HepG2 (cell line): ENCODE results near the gene CYP26B1. TPM values are rescaled to one million over a fixed set of nuclear protein-coding genes. Genes with fewer than 3 reads are reported as not detected.

Experiments used
- ATAC-seq: fragments of 200-7000 bp; cut with Tn5 transposase; 3 replicates; pipeline ENCODE4 v1.9.1; 2020; ENCODE audit warnings: mild to moderate bottlenecking, moderate library complexity
- BruUV-seq: library from RNA; stranded (reverse); fragments of 400-500 nt; replicated peaks from 2 replicates; lab custom pipeline; 2021; lab: Mats Ljungman, UMichigan
- CTCF ChIA-PET: fragments of 300-600 bp; formaldehyde crosslinking; extraction: SDS; loops from one replicate; lab custom pipeline; 2021; ENCODE audit warnings: low total read pairs, inconsistent platforms, low intra/inter-chr PET ratio; lab: Yijun Ruan, JAX
- POLR2A ChIA-PET: fragments of 350-600 bp; sonication (Branson Sonifier 250); formaldehyde crosslinking; loops from one replicate; lab custom pipeline; 2020; ENCODE audit warnings: antibody characterized with exemption, inconsistent platforms; lab: Yijun Ruan, JAX
- DNase-seq: peaks from one replicate; pipeline ENCODE4 v3.0.0-alpha.2; 2015; ENCODE audit warnings: low spot score
- FAIRE-seq: peaks from 3 replicates; lab custom pipeline; 2011; peaks lifted over from hg19 to GRCh38; lab: Jason Lieb, UNC
- H2AFZ ChIP-seq: one replicate; pipeline ENCODE4 v1.6.1; 2011; ENCODE audit warnings: low read length, inconsistent platforms
- H3K27ac ChIP-seq: fragments of 300-600 bp; 3 replicates; pipeline ENCODE4 v1.8.0; 2011; ENCODE audit warnings: mixed run types, mild to moderate bottlenecking, mixed read lengths, low read length, inconsistent platforms; ENCODE audit not compliant: insufficient read depth; ENCODE audit errors: extremely low read length
- H3K27me3 ChIP-seq, 2 experiments: fragments of 200-600 bp in 1 of 2; 2 replicates in 1 of 2; 3 replicates in 1 of 2; pipeline versions ENCODE4 v1.6.0 to v1.8.0; 2011; ENCODE audit warnings: low read length in 2 of 2, mild to moderate bottlenecking in 2 of 2, moderate library complexity in 2 of 2, inconsistent platforms in 1 of 2; ENCODE audit not compliant: insufficient read depth in 2 of 2, control insufficient read depth in 1 of 2
- H3K36me3 ChIP-seq, 2 experiments: fragments of 200-600 bp in 1 of 2; replicated peaks in 1 of 2; 2 replicates in 1 of 2; 3 replicates in 1 of 2; pipeline versions ENCODE4 v1.5.1 to v1.8.0; 2011; ENCODE audit warnings: low read length in 2 of 2, inconsistent platforms in 1 of 2; ENCODE audit not compliant: insufficient read depth in 2 of 2, control insufficient read depth in 1 of 2
- H3K4me1 ChIP-seq: 2 replicates; pipeline ENCODE4 v1.5.1; 2012; ENCODE audit warnings: low read length, inconsistent platforms; ENCODE audit not compliant: insufficient read depth
- H3K4me2 ChIP-seq: 2 replicates; pipeline ENCODE4 v1.6.0; 2011; ENCODE audit warnings: low read depth, low read length, inconsistent platforms
- H3K4me3 ChIP-seq, 3 experiments: fragments of 200-600 bp in 1 of 3; sonication (generic), shearing (Covaris generic) in 1 of 3; replicated peaks in 1 of 3; 2 replicates each; pipeline ENCODE4 v1.5.1; 2011 to 2016; ENCODE audit warnings: low read length in 3 of 3, inconsistent platforms in 2 of 3, low read depth in 2 of 3, mild to moderate bottlenecking in 2 of 3, control low read depth in 1 of 3, mixed read lengths in 1 of 3; ENCODE audit not compliant: insufficient read depth in 1 of 3
- H3K79me2 ChIP-seq: one replicate; pipeline ENCODE4 v1.6.1; 2011; ENCODE audit warnings: low read length, inconsistent platforms; ENCODE audit not compliant: insufficient read depth
- H3K9ac ChIP-seq: 2 replicates; pipeline ENCODE4 v1.6.0; 2011; ENCODE audit warnings: mild to moderate bottlenecking, low read depth, low read length, inconsistent platforms; ENCODE audit not compliant: insufficient read depth
- H3K9me3 ChIP-seq: 2 replicates; pipeline ENCODE4 v1.5.1; 2012; ENCODE audit warnings: mild to moderate bottlenecking, low read length
- H4K20me1 ChIP-seq: 2 replicates; pipeline ENCODE4 v1.6.0; 2011; ENCODE audit warnings: inconsistent platforms, mild to moderate bottlenecking, low read length, moderate library complexity; ENCODE audit not compliant: insufficient read depth
- MATR3 ChIP-seq: sonication (generic); formaldehyde crosslinking; IDR thresholded peaks from 2 replicates; pipeline ENCODE4 v1.4.0; 2020; ENCODE audit warnings: missing genetic modification reagents
- NAIF1 ChIP-seq: sonication (generic); formaldehyde crosslinking; IDR thresholded peaks from 2 replicates; pipeline ENCODE4 v1.5.0; 2020; ENCODE audit warnings: mild to moderate bottlenecking, missing genetic modification reagents, borderline replicate concordance
- POLR2A ChIP-seq, 2 experiments: IDR thresholded peaks; 2 replicates each; pipeline ENCODE4 v1.6.1; 2011; ENCODE audit warnings: low read depth in 2 of 2, low read length in 2 of 2, mild to moderate bottlenecking in 1 of 2, moderate library complexity in 1 of 2; ENCODE audit not compliant: insufficient read depth in 1 of 2
- SOX6 ChIP-seq, 2 experiments: fragments of 450-650 bp in 1 of 2; sonication (generic) in 1 of 2; formaldehyde crosslinking in 1 of 2; IDR thresholded peaks; 2 replicates each; pipeline versions ENCODE4 v1.4.0 to v1.6.1; 2017 to 2020; ENCODE audit warnings: antibody characterized with exemption in 1 of 2, mild to moderate bottlenecking in 1 of 2, missing genetic modification reagents in 1 of 2
- ZNF138 ChIP-seq: sonication (generic); formaldehyde crosslinking; IDR thresholded peaks from 2 replicates; pipeline ENCODE4 v1.5.0; 2020; ENCODE audit warnings: mild to moderate bottlenecking, low read depth, missing genetic modification reagents
- ZNF232 ChIP-seq: sonication (generic); formaldehyde crosslinking; IDR thresholded peaks from 2 replicates; pipeline ENCODE4 v1.4.0; 2020; ENCODE audit warnings: missing genetic modification reagents, borderline replicate concordance
- ZNF570 ChIP-seq: sonication (generic); formaldehyde crosslinking; IDR thresholded peaks from 2 replicates; pipeline ENCODE4 v1.4.0; 2020; ENCODE audit warnings: mild to moderate bottlenecking, missing genetic modification reagents, borderline replicate concordance
- ZNF678 ChIP-seq: sonication (generic); formaldehyde crosslinking; IDR thresholded peaks from 2 replicates; pipeline ENCODE4 v1.4.0; 2020; ENCODE audit warnings: mild to moderate bottlenecking, missing genetic modification reagents
- ZSCAN21 ChIP-seq: sonication (generic); formaldehyde crosslinking; IDR thresholded peaks from 2 replicates; pipeline ENCODE4 v1.8.0; 2022; ENCODE audit warnings: mild to moderate bottlenecking, missing genetic modification reagents, moderate library complexity, borderline replicate concordance
- ZZZ3 ChIP-seq: sonication (generic); formaldehyde crosslinking; IDR thresholded peaks from 2 replicates; pipeline ENCODE4 v1.4.0; 2020; ENCODE audit warnings: missing genetic modification reagents, mild to moderate bottlenecking, borderline replicate concordance
- WGBS: methylation state at CpG from one replicate; pipeline ENCODE4 v1.1.6; 2017; ENCODE audit warnings: low lambda C conversion rate; 5-methylcytosine and 5-hydroxymethylcytosine counted together
- in situ Hi-C: cut with HindIII; loops from 2 replicates; pipeline ENCODE4 v1.10.0; 2017; ENCODE audit warnings: low pct_unique_long_range_greater_than_20kb; ENCODE audit not compliant: extremely low pct_ligation_motif_present
- intact Hi-C: fragments of 100-400 bp; cut with micrococcal nuclease; formaldehyde crosslinking; loops from one replicate; pipeline ENCODE4 v1.10.0; 2022; ENCODE audit not compliant: unreplicated experiment
- polyA plus RNA-seq, 8 experiments: library from polyadenylated mRNA; depleted of rRNA in 3 of 8; stranded (reverse) in 7 of 8; unstranded in 1 of 8; fragments of >200 nt; fragmentation: Illumina TruSeq in 4 of 8; extraction: Trizol in 4 of 8; gene quantifications; 2 replicates each; pipeline versions ENCODE4 v1.2.1 to v1.2.3, GENCODE V29; 2011 to 2016; ENCODE audit warnings: low read depth in 4 of 8, missing spikeins in 1 of 8, mixed read lengths in 1 of 8; ENCODE audit not compliant: insufficient read depth in 1 of 8
- total RNA-seq, 5 experiments: library from RNA; depleted of rRNA; stranded (reverse); fragments of >200 nt; fragmentation: Illumina TruSeq; extraction: Trizol; gene quantifications; 2 replicates each; pipeline ENCODE4 v1.2.3, GENCODE V29; 2016; ENCODE audit warnings: low read depth in 1 of 5
- TF ChIP-seq, protein P1 (sequence below): sonication (generic); formaldehyde crosslinking; IDR thresholded peaks from 2 replicates; pipeline ENCODE4 v1.5.1; 2020; ENCODE audit warnings: missing genetic modification reagents, mild to moderate bottlenecking, borderline replicate concordance
- TF ChIP-seq, protein P2 (sequence below): sonication (generic); formaldehyde crosslinking; IDR thresholded peaks from 2 replicates; pipeline ENCODE4 v1.5.1; 2020; ENCODE audit warnings: missing genetic modification reagents, mild to moderate bottlenecking, borderline replicate concordance
- TF ChIP-seq, protein P3 (sequence below): sonication (generic); formaldehyde crosslinking; IDR thresholded peaks from 2 replicates; pipeline ENCODE4 v1.8.0; 2022; ENCODE audit warnings: mild to moderate bottlenecking, missing genetic modification reagents; ENCODE audit not compliant: insufficient replicate concordance
- TF ChIP-seq, protein P4 (sequence below), 2 experiments: sonication (generic) in 1 of 2; formaldehyde crosslinking in 1 of 2; IDR thresholded peaks; 2 replicates each; pipeline versions ENCODE4 v1.4.0 to v1.6.1; 2016 to 2020; ENCODE audit warnings: borderline replicate concordance in 1 of 2, low read depth in 1 of 2, mild to moderate bottlenecking in 1 of 2, missing genetic modification reagents in 1 of 2
- TF ChIP-seq, protein P5 (sequence below): sonication (generic); formaldehyde crosslinking; IDR thresholded peaks from 2 replicates; pipeline ENCODE4 v1.5.1; 2020; ENCODE audit warnings: missing genetic modification reagents, mild to moderate bottlenecking, borderline replicate concordance

Gene CYP26B1
- total and polyA plus RNA-seq, 2 of the 13 experiments (the other 11 are each of a cell fraction or from before 2014, with no cell fraction given): 0.05 to 0.07 TPM

DNA sequence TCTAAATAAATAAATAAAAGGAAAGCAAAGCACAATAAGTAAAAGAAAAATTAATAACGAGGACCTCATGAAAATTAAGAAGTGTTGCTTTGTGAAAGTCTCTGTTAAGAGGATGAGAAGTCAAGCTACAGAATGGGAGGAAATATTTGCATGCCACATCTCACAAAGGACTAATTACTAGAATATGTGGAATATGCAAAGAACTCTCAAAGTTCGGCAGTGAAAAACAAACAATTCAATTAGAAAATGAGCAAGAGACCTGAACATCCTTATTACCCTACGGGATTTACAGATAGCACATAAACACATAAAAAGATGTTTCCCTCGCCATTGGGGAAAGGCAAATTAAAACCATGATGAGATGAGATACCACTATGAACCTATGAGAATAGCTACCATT lies 23.3 kb downstream of the CYP26B1 start:
- Histone ChIP-seq H3K4me2 (no peak overlapping the region), H3K9me3 (no peaks in the 10 kb centered on the region), H4K20me1 (no peaks in the 10 kb centered on the region), H2AFZ (no peak overlapping the region), H3K27ac (no peak overlapping the region), H3K79me2 (no peaks in the 10 kb centered on the region), H3K4me1 (no peaks in the 10 kb centered on the region), H3K4me3 (no peak overlapping the region), H3K9ac (no peak overlapping the region), H3K27me3 (peaks cover 10 to 61% of the 10 kb centered on the region in 2 experiments), H3K36me3 (no peaks in the 10 kb centered on the region)
- 7% methylated on average over 4 of the region's 4 CpGs for WGBS
- intact Hi-C loops: no loop called here
- FAIRE-seq (no peak), DNase-seq (no peak), ATAC-seq (no peak)
- BruUV-seq: no TSS peak
- in situ Hi-C loops: no loop called here
- ChIA-PET CTCF (no interaction called here), POLR2A (no interaction called here)
- TF ChIP-seq, protein P1, sequence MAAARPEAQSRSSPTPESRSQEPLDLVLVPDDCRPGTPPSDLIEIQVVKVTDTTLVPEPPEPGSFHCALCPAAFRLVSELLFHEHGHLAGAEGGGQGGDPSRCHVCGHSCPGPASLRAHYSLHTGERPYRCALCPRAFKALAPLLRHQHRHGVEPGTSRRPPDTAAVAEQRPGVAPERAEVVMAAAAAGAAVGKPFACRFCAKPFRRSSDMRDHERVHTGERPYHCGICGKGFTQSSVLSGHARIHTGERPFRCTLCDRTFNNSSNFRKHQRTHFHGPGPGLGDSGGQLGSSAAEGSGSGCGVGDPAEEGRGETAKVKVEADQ: no peak
- no peak for TF ChIP-seq ZNF138 (CRISPR knock-in tag)
- TF ChIP-seq, protein P2, sequence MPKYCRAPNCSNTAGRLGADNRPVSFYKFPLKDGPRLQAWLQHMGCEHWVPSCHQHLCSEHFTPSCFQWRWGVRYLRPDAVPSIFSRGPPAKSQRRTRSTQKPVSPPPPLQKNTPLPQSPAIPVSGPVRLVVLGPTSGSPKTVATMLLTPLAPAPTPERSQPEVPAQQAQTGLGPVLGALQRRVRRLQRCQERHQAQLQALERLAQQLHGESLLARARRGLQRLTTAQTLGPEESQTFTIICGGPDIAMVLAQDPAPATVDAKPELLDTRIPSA (CRISPR knock-in tag): no peak
- no peak for TF ChIP-seq ZNF678 (CRISPR knock-in tag)
- TF ChIP-seq, protein P3, sequence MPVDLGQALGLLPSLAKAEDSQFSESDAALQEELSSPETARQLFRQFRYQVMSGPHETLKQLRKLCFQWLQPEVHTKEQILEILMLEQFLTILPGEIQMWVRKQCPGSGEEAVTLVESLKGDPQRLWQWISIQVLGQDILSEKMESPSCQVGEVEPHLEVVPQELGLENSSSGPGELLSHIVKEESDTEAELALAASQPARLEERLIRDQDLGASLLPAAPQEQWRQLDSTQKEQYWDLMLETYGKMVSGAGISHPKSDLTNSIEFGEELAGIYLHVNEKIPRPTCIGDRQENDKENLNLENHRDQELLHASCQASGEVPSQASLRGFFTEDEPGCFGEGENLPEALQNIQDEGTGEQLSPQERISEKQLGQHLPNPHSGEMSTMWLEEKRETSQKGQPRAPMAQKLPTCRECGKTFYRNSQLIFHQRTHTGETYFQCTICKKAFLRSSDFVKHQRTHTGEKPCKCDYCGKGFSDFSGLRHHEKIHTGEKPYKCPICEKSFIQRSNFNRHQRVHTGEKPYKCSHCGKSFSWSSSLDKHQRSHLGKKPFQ (CRISPR knock-in tag): no peak
- TF ChIP-seq POLR2A (IDR thresholded peaks at IDR 0.05; ENCODE audit: insufficient read depth in 1 of 2, low read depth in 2 of 2, low read length in 2 of 2): no peak
- TF ChIP-seq, protein P4, sequence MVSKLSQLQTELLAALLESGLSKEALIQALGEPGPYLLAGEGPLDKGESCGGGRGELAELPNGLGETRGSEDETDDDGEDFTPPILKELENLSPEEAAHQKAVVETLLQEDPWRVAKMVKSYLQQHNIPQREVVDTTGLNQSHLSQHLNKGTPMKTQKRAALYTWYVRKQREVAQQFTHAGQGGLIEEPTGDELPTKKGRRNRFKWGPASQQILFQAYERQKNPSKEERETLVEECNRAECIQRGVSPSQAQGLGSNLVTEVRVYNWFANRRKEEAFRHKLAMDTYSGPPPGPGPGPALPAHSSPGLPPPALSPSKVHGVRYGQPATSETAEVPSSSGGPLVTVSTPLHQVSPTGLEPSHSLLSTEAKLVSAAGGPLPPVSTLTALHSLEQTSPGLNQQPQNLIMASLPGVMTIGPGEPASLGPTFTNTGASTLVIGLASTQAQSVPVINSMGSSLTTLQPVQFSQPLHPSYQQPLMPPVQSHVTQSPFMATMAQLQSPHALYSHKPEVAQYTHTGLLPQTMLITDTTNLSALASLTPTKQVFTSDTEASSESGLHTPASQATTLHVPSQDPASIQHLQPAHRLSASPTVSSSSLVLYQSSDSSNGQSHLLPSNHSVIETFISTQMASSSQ (IDR thresholded peaks at IDR 0.05; ENCODE audit: low read depth): no peak
- TF ChIP-seq, protein P4 (CRISPR knock-in tag; IDR thresholded peaks at IDR 0.05; ENCODE audit: borderline replicate concordance): no peak
- TF ChIP-seq NAIF1 (CRISPR knock-in tag): no peak
- TF ChIP-seq MATR3 (CRISPR knock-in tag): no peak
- no peak for TF ChIP-seq ZZZ3 (CRISPR knock-in tag)
- no peak for TF ChIP-seq ZNF570 (CRISPR knock-in tag)
- TF ChIP-seq ZSCAN21 (CRISPR knock-in tag): no peak
- TF ChIP-seq, protein P5, sequence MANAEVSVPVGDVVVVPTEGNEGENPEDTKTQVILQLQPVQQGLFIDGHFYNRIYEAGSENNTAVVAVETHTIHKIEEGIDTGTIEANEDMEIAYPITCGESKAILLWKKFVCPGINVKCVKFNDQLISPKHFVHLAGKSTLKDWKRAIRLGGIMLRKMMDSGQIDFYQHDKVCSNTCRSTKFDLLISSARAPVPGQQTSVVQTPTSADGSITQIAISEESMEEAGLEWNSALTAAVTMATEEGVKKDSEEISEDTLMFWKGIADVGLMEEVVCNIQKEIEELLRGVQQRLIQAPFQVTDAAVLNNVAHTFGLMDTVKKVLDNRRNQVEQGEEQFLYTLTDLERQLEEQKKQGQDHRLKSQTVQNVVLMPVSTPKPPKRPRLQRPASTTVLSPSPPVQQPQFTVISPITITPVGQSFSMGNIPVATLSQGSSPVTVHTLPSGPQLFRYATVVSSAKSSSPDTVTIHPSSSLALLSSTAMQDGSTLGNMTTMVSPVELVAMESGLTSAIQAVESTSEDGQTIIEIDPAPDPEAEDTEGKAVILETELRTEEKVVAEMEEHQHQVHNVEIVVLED (CRISPR knock-in tag): no peak
- TF ChIP-seq ZNF232 (CRISPR knock-in tag): no peak
- no peak for TF ChIP-seq SOX6 (IDR thresholded peaks at IDR 0.05)
- no peak for TF ChIP-seq SOX6 (CRISPR knock-in tag; IDR thresholded peaks at IDR 0.05)
